Epidermal melanocyte (primary cell): ENCODE measurements around the gene UBE4B.

Experiments
- DNase-seq: peaks from one replicate; pipeline ENCODE4 v3.0.0; 2011; ENCODE audit warnings: low spot score; ENCODE audit not compliant: insufficient read length

Gene UBE4B

GRCh38 chr1:10108948-10109708, 76.4 kb downstream of the UBE4B start:
- DNase-seq: no peak

DNA sequence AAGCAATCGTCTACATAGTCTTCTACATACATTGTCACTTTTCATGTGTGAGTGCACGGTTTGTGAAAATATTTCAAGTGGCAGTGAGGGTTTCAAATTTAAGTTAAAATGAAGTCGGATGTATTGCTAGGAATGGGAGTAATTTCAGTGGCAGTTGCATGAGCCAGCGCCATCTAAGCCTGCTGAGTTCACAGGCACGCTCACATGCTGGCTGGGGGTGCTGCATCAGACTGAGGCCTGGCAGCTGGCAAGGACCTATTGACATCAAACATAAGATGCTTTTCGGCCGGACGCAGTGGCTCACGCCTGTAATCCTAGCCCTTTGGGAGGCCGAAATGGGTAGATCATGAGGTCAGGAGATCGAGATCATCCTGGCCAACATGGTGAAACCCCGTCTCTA, 80.7 kb downstream of the UBE4B start:
- no peak for DNase-seq

DNA sequence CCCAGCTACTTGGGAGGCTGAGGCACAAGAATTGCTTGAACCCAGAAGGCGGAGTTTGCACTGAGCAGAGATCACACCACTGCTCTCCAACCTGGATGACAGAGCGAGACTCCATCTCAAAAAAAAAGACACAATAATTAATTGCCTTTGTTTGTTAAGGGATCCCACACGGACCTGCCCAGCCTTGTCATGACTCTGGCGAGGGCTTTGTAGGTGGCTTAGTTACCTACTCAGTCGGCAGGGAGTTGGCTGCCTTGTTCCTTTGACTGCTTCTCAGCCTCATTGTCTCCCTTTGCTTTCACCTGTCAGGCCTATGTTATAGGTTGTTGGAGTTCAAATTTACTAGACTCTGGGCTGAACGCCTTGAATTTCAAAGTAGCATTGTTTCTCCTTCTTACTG, 82.0 kb downstream of the UBE4B start:
- no peak for DNase-seq

DNA sequence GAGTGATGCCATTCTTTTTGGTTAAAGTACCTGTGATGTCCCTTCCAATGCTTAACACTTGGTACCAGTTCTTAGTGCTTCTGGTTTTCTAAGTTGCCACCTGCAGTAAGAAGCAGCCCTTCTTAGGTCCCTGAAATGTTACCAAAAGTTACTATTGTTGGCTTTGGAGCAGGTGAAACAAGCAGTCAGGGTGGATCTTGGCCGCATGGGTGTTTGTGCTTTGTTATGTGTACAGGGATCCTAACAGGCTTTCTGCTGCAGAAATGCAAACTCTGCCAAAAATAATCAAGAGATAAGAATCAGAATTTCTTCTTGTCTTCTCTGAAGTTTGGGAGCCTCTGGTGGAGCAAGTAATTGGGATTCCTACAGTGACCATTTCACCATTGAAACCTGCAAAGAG, 84.4 kb downstream of the UBE4B start:
- no peak for DNase-seq

DNA sequence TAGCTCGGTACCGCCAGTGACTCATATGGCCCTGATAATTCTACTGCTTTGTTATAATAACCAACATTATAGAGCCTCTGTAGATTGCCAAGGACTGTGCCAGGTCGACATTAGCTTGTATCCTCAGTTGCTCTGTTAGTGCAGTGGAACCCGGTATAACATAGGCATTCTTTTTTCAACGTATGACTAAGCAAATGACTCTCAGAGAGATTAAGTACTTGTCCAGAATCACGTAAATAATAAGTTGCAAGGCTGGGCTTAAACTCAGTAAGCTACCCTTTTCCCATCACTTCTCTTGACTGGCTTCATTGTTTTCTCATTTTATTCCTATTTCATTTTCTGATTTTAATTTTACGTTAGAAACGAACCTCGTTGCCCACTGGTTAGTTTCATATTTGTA, 85.1 kb downstream of the UBE4B start:
- DNase-seq: no peak

DNA sequence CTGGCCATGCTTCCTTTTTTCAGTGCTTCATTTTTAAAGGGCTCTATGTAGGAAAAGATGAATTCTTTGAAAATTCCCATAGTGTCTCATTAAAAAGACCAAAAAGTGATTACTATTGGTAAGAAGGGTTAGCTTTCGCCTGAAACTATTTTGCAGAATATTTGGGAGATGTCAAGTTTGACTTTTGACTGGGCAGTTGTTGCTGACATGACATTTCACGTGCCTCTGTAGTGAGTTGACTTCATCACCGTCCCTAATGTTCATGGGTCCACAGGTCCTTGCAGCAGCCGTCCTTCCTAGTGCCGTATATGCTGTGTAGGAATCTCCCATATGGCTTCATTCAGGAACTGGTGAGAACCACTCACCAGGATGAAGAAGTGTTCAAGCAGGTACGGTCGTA, 88.9 kb downstream of the UBE4B start:
- DNase-seq: no peak

- DNase-seq: no peak
Observed at GRCh38 chr1:10122926-10123325, 90.2 kb downstream of the UBE4B start.

- no peak for DNase-seq
Observed at GRCh38 chr1:10128101-10128765, 95.5 kb downstream of the UBE4B start.

- DNase-seq: no peak
Observed at GRCh38 chr1:10132316-10132715, 99.6 kb downstream of the UBE4B start.

GRCh38 chr1:10132852-10133251, 100.1 kb downstream of the UBE4B start:
- no peak for DNase-seq

GRCh38 chr1:10140981-10141380, 108.2 kb downstream of the UBE4B start:
- DNase-seq: no peak

DNA sequence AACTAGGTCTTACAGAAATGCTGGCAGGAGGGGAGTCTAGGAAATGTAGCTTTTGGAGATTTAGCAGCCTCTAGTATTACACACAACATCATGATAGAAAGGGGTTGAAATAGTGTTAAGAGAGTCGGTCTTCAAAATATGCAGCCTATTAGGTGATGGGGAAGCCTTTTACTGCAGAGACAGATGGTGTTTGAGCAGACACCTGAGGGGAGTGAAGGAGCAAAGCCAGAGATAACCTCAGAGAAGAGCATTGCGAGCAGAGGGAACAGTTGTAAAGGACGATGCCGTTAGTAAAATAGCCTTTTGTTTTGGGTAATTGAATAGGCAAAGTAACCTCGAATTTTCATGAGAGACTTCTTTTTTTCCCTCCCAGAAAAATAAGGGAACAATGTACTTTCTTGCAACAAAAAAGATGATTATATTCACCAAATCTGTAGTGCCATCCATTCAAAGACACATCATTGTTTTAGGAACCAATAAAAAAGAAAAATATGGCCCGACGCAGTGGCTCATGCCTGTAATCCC, 111.3 kb downstream of the UBE4B start:
- no peak for DNase-seq

DNA sequence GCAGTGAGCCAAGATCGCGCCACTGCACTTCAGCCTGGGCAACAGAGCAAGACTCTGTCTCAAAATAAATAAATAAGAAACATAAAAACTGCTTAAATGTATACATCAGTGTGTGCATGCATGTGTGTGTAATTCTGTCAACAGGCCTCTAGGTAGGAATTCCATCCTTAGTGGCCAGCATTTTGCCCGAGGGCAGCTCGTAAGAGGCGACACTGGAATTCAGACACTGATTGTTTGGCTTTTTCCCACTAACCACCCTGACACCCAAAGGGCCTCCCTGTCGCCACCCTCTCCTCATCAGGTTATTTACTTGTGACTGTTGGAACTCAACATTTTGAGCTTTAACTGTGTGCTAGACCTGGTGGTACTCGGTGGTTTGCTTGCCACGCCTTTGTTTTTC, 113.6 kb downstream of the UBE4B start:
- DNase-seq: no peak

DNA sequence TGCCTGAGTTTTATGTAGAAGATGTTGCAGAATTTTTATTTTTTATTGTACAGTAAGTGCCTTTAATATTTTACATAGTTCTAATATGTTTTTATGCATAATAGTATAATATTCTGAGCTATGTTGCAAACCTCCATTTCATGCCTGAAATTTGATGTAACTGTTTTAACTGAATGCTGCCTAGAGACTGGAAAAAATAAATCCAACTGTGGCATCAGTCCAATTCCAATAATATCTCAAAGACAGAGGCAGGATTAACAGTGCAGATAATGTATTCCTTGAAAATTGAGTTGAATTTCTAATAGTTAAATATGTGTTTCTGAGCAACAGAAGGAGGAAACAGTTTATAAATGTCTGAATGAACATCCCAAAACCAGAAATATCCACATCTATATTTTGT, 116.5 kb downstream of the UBE4B start:
- no peak for DNase-seq

DNA sequence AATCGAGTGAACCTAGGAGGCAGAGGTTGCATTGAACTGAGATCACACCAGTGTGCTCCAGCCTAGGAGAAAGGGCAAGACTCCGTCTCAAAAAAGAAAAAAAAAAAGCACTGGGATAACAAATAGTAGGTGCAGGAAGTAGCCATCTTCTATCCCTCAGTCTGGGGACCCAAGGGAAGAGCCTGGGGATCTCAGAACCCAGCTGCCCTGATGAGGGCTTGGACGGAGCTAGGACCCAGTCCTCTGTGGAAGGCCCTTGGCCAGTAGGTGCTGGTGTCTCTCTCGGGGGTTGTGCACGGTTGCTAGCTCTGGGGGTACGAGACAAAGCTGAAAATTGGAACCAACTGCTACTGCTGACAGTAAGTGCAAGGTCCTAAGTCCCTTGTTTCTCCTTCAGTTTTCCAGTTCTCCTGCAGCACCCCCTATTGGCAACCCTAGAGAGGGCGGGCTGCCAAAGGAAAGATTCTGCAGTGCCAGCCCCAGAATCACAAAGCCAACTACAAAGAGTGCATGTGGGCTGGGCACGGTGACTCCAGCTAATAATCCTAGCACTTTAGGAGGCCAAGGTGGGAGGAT, 120.0 kb downstream of the UBE4B start:
- DNase-seq: no peak

DNA sequence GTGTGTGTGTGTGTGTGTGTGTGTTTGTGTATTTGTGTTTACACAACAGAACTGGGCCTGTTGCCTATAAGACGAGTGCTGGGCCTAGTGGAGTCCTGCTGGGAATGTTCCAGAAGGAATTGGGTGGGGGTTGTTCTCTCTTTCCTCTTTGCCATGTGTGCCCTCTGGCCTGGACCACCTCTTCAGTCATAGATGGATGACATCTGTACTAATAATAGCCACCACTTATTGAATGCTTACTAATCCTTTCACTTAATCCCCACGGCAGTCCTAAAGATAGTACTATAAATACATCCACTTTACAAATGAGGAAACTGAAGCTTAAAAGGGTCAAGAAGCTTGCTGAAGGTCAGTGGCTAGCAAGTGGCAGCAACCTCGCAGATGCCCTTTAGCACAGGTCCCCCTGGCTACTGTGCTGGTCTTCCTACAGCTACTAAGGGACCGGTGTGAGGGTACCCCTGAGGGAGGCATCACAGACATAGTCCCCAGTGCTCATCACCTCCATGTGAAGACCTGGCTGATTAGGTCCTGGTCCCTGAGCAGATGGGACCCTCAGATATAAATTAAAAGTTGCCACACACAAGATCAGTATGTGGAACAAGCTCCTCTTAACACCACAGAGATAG, 122.4 kb downstream of the UBE4B start:
- DNase-seq: no peak

- DNase-seq: no peak
Observed at GRCh38 chr1:10160173-10160572, 127.4 kb downstream of the UBE4B start.

- DNase-seq: no peak
Observed at GRCh38 chr1:10160907-10161490, 128.2 kb downstream of the UBE4B start.

DNA sequence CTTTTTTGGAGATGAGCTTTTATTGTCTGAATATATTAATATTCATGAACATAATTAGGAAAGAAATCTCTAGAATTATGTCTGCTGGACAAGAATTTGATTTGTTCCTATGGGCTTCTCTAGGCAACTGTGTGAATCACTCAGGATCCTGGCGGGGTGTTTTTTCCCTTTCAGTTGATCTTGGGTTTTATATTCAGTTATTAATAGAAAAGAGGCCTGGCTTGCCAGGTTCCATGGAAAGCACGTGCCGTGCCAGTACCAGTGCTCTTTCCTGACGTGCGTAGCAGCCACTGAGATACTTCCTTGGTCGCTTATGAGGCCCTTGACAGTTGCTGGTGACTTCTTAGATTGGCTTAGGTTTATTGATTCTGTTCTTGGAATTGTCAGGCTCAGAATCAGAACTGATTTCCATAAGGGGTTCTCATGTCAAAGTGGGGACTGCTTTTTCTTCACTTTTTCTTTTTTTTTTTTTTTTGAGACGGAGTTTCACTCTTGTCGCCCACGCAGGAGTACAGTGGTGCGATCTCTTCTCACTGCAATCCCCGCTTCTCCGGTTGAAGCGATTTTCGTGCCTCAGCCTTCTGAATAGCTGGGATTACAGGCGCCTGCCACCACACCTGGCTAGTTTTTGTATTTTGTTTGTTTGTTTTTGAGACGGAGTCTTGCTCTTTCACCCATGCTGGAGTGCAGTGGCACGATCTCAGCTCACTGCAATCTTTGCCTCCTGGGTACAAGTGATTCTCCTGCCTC, 129.0 kb downstream of the UBE4B start:
- DNase-seq: no peak

- no peak for DNase-seq
Observed at GRCh38 chr1:10168912-10169514, 136.3 kb downstream of the UBE4B start.

DNA sequence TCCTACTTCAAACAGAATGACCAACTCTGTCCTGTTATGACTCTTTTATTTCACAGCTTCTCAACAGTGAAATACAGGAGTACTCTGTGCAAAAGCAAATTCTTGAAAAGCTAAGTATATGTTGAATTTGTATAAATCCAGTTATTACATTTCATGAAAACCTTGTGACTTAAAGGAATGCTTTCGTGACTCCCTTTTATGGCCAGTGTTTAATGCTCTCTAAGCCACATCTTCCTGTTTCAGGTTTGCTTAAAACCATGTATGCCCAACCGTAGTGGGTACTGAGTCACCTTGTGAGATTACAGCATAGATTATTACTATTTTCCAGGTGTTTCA, 137.4 kb downstream of the UBE4B start:
- no peak for DNase-seq
